GM18951 (cell line): ENCODE data around the gene WAPL.
A peak's percentile ranks its signal among the peaks of the same experiment; 100 is the strongest.
"Not testable (repeated sequence)": the region's sequence is repeated elsewhere in the genome, so short reads cannot be mapped to it uniquely, and the experiment has no call there.

Experiments
- POLR2A ChIP-seq: IDR thresholded peaks from 4 replicates; pipeline ENCODE4 v1.6.1; 2011; ENCODE audit warnings: mild to moderate bottlenecking; ENCODE audit not compliant: insufficient read length, insufficient read depth; ENCODE audit errors: extremely low read depth
- in situ Hi-C: fragments of 300-500 bp; cut with MboI; formaldehyde crosslinking; loops from one replicate; pipeline ENCODE4 v1.12.0; 2022; ENCODE audit warnings: low sequenced_read_pairs, mixed read lengths, inconsistent platforms; ENCODE audit not compliant: unreplicated experiment

Gene WAPL

DNA sequence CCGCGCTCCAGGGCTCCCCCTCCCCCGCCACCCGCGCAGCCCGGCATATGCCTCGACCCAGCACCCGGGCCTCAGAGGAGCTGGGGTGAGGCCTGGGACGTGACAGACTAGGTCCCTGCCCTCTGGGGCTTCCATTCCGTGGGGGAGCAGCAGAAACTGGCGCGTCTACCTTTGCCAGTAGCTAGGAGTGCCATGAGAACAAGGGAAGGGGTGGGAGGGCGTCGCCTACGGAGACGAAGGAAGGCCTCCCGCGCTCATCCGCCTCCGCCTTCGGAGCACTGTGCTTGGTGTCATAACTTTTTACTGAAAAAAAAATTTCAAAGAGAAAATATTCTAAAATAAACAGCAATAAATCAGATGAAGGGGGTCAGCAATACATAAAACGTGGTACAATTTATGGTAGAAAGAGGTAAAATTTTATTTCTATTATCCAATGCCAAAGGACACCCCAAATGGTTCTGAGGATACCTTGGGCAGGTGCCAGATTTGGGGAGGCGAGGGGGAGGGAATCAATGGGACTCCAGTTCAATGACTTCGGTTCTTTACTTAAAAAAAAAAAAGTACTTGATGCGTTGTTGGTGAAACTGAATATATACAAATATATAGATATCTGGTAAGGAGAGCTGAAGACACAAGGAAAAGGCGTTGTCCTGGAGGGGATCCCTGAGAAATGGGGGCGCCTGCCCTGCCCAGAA, 119.9 kb downstream of the WAPL start:
- TF ChIP-seq POLR2A = no peak
- in situ Hi-C loops = no loop called here

DNA sequence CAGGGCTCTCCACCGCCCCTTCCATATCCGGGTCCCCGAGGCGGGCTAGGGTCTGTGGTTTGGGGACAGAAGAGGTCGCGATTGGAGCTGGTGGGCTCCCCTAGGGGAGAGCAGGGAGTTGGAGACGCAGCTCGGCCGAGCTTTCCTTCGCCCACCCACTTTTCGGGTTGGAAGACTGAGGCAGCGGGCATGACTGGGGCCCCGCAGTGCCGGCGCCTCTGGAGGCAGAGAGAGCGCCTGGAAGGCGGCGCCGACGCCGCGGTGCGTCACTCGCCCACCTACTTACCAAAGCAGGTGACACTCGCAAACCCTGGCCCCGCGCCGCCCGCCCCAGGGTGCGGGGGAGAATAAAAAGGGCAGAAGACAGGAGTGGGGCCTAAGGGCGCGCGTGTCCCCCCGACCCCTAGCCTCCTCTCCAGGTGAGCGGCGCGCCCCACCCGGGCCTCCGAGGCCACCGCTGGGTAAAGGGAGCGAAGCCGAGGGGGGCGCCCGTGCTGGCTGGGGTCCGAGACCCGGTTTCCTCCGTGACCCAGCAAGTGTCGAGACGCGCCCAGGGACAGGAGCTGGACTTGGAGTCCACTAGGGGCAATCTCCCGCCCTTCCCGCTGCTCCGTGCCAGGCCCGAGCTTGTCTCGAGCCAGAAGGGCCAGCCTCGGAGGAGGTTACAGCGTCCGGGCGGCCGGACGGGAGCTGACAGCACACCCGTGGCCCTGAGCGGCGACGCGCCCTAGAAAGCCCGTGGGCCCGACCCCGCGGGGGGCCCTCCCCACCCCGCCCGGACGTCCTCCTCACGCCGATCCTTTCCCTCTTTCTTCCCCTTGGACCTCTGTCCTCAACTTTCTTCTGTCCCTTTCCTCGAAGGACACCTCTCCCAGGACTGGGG, 120.6 kb downstream of the WAPL start:
- no peak for TF ChIP-seq POLR2A
- in situ Hi-C loops = no loop called here

DNA sequence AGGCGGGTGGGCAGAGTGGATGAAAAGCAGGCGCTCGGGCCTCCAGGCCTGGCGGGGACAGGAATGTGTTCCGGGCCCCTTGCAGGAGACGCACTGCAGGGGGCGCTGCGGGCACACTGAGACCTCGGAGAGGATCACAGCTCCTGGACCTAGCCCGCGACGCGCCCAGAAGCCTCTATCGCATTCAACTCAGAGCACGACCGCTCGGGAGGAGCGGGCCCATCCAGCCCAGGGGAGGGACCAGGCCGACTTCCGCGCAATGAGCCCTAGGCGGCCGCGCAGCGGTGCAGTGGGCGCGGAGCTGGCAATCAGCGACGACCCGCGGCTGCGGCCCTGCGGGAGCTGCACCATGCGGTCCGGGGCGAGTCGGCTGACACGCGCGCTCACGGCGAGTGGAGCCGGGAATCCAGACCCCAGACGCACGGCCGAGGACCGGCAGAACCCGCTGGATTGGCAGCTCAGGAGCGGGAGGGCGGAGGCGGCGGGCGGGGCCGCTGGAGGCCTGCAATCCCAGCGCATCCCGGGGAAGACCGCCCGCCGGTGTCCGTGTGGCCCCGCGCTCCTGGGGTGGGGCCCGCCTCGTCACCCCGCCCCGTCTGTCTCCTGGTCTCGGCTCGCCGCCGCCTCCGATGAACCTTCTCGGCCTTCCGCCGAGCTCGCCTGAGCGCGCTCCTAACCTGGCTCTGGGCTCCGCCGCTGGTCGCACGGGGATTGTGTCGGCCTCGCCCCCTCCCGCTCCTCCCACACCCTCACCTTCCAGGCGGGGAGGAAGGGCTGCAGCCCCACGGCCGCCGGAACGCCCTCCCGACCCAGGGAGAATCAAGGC, 121.5 kb downstream of the WAPL start:
- in situ Hi-C loops = loop anchor here (5.0 kb wide), 1 partner anchor 182 kb away; no protein-coding TSS in a partner anchor
- TF ChIP-seq POLR2A = peak; percentile 56

DNA sequence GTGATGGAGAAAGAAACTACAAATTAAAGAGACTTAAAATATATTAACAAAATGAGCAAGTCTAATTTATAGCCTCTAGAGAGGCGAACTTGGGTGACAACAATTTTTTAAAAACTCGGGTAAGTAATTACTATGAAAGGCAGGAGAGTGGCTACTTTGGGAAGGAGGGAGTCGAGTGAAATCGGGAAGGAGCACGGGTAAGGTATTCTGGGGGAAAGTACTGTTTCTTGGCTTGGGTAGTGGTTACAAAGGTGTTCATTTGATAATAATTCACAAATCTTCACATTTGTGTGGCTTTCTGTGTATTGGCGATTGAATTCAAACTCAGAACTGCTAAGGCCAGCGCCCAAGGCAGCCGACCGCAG, 122.1 kb downstream of the WAPL start:
- TF ChIP-seq POLR2A = no peak
- in situ Hi-C loops = loop anchor here (5.0 kb wide), 1 partner anchor 183 kb away; no protein-coding TSS in a partner anchor

DNA sequence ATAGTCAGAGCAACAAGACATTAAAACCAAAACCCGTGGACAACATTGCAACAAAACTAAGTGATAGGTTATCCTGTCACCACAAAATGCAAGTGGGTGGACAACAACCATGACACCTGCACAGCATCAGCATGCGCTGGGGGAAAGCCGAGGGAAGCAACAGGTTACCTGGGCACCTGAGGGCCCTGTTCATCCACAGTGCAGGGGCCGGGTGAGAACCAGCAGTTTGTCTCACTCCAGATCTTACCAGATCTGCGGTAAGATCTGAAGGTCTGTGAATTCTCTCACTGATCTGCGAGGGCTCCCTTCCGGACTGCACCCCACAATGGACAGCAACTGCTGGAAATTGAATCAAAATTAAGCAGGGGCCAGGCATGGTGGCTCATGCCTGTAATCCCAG, 124.5 kb downstream of the WAPL start:
- in situ Hi-C loops = loop anchor here (5.0 kb wide), 1 partner anchor 185 kb away; no protein-coding TSS in a partner anchor
- TF ChIP-seq POLR2A = no peak

DNA sequence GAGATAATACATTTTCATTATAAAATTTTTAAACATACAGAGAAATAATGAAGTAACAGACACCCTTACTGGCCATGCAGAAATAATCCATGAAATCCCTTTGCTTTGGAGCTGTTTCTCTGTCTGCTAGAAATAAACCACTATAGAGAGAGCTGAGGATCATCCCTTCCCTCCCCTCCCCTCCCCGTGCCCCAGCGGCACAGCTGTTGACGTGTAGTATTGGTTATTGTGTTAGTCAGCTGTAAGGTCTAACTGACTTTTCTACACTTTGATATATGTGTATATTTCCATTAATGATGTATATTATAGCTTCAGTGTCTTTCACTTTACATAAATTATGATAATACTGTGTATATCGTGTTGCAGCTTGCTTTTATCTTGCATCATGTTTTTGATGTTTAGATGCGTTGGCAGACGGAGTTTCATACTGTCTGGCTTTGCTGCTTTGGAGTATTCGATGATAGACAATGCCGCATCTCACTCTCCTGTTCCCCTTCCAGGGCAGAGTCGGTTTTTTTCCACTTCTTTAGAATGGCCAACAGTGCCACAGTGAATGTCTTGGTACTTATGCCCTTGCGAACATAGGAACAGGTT, 127.6 kb downstream of the WAPL start:
- in situ Hi-C loops = no loop called here
- no peak for TF ChIP-seq POLR2A

DNA sequence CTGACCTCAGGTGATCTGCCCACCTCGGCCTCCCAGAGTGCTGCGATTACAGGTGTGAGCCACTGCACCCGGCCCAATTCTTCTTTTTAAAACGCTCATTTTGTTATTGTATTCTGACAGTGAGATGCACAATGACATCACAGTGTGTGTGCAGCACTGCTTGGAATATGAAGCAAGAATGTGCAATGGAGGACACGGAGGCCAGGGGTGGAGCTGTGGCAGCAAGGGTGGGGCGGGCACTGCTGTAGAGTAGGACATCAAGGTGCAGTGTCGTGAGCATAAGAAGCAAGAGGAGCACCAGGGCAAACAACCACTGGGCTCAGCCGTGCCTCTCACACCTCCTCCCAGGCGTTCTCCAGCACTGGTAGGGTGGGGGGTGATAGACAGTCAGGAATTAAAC, 128.2 kb downstream of the WAPL start:
- in situ Hi-C loops = no loop called here
- no peak for TF ChIP-seq POLR2A

DNA sequence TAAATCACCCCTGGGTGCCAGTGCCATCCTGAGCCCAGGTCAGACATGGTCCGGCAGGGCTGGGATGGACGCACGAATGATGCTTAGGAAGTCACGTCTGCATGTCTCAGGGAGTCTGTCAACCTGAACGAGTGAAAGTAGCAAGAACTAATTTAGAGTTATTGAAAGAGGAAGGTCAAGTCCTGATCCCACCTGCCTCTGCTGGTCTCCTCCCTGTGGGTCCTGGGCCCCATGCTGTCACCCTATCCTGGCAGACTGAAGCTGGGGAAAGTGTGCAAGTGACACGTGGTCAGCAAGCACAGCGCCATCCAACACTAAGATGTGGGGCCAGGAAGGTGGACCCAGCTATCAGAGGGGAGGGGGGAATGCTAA, 128.9 kb downstream of the WAPL start:
- no peak for TF ChIP-seq POLR2A
- in situ Hi-C loops = no loop called here

DNA sequence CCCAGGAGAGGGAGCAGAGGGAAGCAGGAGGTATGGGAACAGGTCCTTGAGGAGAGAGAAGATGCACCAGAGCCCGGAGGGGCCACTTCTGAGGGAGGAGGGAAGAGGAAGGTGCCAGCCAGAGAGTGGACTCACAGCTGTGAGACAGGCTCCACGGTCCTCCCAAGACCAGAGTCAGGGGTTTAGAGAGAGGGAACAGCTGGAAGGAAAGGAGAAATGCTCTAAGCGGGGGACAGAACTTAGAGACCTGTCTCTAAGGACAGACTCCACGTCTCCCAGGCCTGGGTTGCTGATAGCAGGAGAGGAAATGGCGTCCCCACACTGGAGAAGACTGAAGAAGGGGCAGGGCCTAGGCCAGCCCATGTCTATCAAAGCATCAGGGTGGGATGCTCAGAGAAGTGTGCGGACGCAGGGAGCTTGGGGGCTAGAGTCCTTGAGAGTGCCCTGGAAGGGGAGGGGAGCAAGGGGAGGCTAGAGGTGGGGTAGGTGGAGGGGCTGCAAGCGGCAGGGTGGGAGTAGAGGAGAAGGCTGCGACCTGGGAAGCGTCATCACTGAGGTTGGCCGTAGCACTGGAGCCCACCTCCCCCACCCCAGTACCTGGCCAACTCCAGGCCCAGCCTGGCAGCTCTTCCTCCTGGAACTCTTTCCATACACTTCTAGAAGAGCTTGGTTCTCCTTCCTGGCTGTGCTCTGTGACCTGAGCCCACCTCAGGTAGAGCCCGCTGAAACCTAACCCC, 129.4 kb downstream of the WAPL start:
- in situ Hi-C loops = no loop called here

DNA sequence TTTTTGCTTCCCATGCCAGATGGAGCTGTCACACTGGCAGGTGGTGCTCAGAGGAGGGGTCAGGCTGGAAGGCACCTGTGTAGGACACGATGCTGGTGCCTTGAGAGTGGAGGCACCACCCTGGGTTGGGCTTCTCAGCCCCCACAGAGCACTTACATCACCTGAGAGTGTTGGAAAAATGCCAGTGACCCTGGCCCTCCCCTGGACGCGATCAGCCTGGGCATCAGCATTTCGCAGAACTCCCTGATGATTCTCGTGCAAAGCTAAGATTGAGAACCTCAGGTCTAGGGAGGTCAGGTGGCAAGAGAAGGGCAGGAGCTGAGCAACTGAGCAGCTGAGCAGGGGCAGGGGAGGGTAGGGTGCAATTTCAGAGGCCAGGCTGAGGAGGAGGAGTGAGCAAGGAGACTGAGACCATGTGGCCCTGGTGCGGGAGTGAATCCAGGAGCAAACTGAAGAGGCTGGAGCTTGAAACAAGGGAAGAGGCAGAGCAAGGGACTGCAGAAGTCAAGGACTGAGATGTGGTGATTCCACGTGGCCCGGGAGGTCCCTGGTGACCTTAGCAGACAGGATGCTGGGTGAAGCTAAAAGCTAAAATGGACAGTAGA, 130.3 kb downstream of the WAPL start:
- in situ Hi-C loops = no loop called here
- TF ChIP-seq POLR2A = no peak

More for the DNA sequence above, 129.4 kb downstream of the WAPL start:
- no peak for TF ChIP-seq POLR2A

DNA sequence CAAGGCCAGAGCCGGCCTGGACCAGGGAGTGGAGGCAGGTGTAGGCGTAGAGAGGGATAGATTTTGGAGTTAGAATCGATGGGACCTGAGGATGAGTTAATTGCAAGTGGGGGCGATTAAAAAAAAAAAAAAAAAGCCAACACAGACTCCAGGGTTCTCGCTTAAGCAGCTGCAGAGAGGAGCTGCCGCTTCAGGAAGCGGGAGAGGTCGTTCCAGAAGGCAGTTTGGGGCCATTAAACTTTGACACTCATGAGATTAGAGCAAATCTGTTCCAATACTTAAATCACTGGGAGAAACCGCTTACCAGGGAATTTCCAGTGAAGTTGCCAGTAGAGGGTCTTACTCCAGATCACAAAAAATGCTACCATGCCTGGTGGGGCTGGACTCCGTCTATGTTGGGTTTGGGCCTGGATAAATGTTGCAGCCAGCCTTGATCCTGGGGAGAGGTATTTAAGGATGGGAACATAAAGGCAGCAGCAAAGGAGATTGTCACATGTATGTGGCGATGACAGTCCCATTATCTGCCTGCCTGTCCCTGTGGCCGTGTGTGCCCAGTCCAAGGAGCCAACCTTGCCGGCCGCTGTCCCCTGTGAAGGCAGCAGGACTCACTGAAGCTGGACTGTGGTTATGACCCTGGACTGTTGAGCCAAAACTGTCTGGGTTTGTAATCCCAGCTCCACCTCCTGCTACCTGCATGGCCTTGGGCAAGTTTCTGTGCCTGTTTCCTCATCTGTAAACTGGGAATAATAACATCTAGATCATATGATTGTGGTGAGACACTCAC, 131.1 kb downstream of the WAPL start:
- in situ Hi-C loops = no loop called here
- no peak for TF ChIP-seq POLR2A

DNA sequence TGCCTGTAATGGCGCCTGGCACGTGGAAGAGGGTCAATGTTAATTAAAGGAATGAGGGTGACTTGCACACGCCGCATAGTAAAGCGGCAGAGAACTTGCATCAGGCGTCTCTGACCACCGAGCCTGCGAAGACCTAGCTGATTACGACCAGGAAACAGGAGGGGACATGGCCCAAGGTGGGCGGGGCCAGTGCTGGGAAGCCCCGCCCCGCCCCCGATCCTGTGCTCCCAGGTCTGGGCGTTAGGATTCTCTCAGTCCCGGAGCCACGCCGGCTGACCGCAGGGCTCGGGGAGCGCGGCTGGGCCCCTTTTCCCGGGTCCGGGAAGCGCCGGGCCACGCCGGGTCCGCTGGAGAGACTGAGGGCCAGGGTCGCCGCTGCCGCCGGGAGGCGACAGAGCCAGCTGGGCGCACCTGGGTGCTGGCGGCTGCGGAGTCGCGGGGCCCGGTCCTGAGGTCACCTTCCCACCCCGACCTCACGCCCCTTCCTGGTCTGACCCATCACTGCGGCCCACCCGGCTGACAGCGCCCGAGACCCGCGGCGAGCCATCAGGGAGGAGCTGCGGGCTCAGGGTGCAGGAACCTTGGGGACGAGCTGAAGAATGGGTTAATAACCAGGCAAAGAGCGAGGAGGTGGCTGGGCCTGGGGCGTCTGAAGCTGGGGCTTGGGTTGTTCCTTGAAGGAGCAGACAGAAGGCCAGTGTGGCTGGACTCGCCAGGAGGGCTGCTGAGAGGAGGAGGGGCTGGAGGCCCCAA, 132.0 kb downstream of the WAPL start:
- in situ Hi-C loops = no loop called here
- TF ChIP-seq POLR2A = no peak

DNA sequence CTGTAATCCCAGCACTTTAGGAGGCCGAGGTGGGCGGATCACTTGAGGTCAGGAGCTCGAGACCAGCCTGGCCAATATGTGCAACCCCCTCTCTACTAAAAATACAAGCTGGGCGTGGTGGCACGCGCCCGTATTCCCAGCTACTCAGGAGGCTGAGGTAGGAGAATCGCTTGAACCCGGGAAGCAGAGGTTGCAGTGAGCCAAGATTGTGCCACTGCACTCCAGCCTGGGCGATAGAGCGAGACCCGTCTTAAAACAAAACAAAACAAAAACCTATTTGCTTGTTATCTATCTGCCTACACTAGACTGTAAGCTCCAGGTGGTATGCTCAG, 132.5 kb downstream of the WAPL start:
- in situ Hi-C loops = not testable (repeated sequence)
